H1 (cell line): ENCODE data around the gene ACAP3. TPM values are rescaled to one million over a fixed set of nuclear protein-coding genes. Genes with fewer than 3 reads are reported as not detected.

Experiments
- BCL11A ChIP-seq, 2 experiments: IDR thresholded peaks; one replicate each; pipeline ENCODE4 v1.6.1; 2011; ENCODE audit warnings: low read depth in 2 of 2, low read length in 2 of 2, mild to moderate bottlenecking in 2 of 2
- CREB1 ChIP-seq: IDR thresholded peaks from 2 replicates; pipeline ENCODE4 v1.6.1; 2012; ENCODE audit warnings: inconsistent platforms
- EP300 ChIP-seq, 2 experiments: IDR thresholded peaks; 1 replicate in 1 of 2; 2 replicates in 1 of 2; pipeline ENCODE4 v1.6.1; 2011 to 2012; ENCODE audit warnings: low read depth in 2 of 2, low read length in 2 of 2, mild to moderate bottlenecking in 2 of 2, borderline replicate concordance in 1 of 2, inconsistent platforms in 1 of 2, moderate library complexity in 1 of 2
- EZH2 ChIP-seq: fragments of 200-600 bp; sonication (generic); IDR thresholded peaks from 2 replicates; pipeline ENCODE4 v1.7.1; 2012; ENCODE audit warnings: low read depth, mild to moderate bottlenecking, moderate library complexity, low read length, inconsistent platforms; ENCODE audit not compliant: severe bottlenecking
- KDM1A ChIP-seq: fragments of 200-600, 300-600 bp; sonication (generic); IDR thresholded peaks from 2 replicates; pipeline ENCODE4 v1.7.1; 2016; ENCODE audit warnings: mild to moderate bottlenecking, low read length, borderline replicate concordance
- KDM4A ChIP-seq: IDR thresholded peaks from one replicate; pipeline ENCODE4 v1.7.1; 2012; ENCODE audit warnings: low read depth, mild to moderate bottlenecking, moderate library complexity, low read length, inconsistent platforms; ENCODE audit not compliant: severe bottlenecking
- NANOG ChIP-seq: IDR thresholded peaks from 2 replicates; pipeline ENCODE4 v1.6.1; 2011; ENCODE audit warnings: low read length, low read depth, mild to moderate bottlenecking, inconsistent platforms; ENCODE audit not compliant: insufficient read depth, poor library complexity, severe bottlenecking
- POLR2A ChIP-seq, 2 experiments: IDR thresholded peaks; 1 replicate in 1 of 2; 2 replicates in 1 of 2; pipeline ENCODE4 v1.6.1; 2011; ENCODE audit warnings: low read depth in 2 of 2, low read length in 2 of 2, mild to moderate bottlenecking in 2 of 2; ENCODE audit errors: control extremely low read depth in 1 of 2
- TCF12 ChIP-seq: IDR thresholded peaks from 2 replicates; pipeline ENCODE4 v1.6.1; 2011; ENCODE audit warnings: low read depth, mild to moderate bottlenecking, low read length
- polyA plus RNA-seq, 7 experiments: library from polyadenylated mRNA; depleted of rRNA in 3 of 7; stranded (reverse) in 5 of 7; unstranded in 2 of 7; fragments of >200 nt in 5 of 7; fragments of 200-250 nt in 2 of 7; gene quantifications; 1 replicate in 5 of 7; 2 replicates in 1 of 7; 4 replicates in 1 of 7; pipeline versions ENCODE4 v1.2.1 to v1.2.3, GENCODE V29; 2011 to 2013; ENCODE audit warnings: missing spikeins in 2 of 7, mixed read lengths in 2 of 7
- total RNA-seq: library from RNA; stranded (reverse); fragmentation: NEBNext Ultra II Directional; extraction: Animal tissue kit (Norgen Biotek cat#: 25700); gene quantifications from 2 replicates; pipeline ENCODE4 v1.2.1, GENCODE V29; 2021
- TF ChIP-seq, protein P1 (sequence below): fragments of 300-600 bp; sonication (generic); IDR thresholded peaks from 2 replicates; pipeline ENCODE4 v1.7.1; 2012; ENCODE audit warnings: low read length, moderate library complexity, mild to moderate bottlenecking, inconsistent platforms; ENCODE audit not compliant: insufficient replicate concordance
- TF ChIP-seq, protein P2 (sequence below): IDR thresholded peaks from 2 replicates; pipeline ENCODE4 v1.6.1; 2012; ENCODE audit warnings: inconsistent platforms

Gene ACAP3
- total and polyA plus RNA-seq, 2 of the 8 experiments (the other 6 are each of a cell fraction or from before 2014, with no cell fraction given), result 14.8 to 28.3 TPM

DNA sequence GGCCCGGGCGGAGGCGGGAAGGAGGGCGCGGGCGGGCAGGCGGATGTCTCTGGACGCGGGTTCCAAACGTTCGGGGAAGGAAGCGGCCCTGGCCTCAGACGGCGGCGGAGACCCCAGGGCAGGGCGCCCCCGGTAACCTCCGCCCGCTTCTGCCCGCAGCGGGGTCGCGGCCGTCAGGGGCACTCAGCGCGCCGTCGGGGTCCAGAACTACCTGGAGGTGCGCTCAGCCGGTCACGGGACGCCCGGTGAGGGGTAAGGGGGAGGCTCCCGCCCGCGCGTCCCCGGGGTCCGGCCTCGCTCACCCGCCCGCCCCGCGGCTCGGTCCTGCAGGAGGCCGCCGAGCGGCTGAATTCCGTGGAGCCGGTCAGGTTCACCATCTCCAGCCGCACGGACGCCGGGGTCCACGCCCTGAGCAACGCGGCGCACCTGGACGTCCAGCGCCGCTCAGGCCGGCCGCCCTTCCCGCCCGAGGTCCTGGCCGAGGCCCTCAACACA is 1.1 kb upstream of the ACAP3 start (continued):
- TF ChIP-seq, protein P1, sequence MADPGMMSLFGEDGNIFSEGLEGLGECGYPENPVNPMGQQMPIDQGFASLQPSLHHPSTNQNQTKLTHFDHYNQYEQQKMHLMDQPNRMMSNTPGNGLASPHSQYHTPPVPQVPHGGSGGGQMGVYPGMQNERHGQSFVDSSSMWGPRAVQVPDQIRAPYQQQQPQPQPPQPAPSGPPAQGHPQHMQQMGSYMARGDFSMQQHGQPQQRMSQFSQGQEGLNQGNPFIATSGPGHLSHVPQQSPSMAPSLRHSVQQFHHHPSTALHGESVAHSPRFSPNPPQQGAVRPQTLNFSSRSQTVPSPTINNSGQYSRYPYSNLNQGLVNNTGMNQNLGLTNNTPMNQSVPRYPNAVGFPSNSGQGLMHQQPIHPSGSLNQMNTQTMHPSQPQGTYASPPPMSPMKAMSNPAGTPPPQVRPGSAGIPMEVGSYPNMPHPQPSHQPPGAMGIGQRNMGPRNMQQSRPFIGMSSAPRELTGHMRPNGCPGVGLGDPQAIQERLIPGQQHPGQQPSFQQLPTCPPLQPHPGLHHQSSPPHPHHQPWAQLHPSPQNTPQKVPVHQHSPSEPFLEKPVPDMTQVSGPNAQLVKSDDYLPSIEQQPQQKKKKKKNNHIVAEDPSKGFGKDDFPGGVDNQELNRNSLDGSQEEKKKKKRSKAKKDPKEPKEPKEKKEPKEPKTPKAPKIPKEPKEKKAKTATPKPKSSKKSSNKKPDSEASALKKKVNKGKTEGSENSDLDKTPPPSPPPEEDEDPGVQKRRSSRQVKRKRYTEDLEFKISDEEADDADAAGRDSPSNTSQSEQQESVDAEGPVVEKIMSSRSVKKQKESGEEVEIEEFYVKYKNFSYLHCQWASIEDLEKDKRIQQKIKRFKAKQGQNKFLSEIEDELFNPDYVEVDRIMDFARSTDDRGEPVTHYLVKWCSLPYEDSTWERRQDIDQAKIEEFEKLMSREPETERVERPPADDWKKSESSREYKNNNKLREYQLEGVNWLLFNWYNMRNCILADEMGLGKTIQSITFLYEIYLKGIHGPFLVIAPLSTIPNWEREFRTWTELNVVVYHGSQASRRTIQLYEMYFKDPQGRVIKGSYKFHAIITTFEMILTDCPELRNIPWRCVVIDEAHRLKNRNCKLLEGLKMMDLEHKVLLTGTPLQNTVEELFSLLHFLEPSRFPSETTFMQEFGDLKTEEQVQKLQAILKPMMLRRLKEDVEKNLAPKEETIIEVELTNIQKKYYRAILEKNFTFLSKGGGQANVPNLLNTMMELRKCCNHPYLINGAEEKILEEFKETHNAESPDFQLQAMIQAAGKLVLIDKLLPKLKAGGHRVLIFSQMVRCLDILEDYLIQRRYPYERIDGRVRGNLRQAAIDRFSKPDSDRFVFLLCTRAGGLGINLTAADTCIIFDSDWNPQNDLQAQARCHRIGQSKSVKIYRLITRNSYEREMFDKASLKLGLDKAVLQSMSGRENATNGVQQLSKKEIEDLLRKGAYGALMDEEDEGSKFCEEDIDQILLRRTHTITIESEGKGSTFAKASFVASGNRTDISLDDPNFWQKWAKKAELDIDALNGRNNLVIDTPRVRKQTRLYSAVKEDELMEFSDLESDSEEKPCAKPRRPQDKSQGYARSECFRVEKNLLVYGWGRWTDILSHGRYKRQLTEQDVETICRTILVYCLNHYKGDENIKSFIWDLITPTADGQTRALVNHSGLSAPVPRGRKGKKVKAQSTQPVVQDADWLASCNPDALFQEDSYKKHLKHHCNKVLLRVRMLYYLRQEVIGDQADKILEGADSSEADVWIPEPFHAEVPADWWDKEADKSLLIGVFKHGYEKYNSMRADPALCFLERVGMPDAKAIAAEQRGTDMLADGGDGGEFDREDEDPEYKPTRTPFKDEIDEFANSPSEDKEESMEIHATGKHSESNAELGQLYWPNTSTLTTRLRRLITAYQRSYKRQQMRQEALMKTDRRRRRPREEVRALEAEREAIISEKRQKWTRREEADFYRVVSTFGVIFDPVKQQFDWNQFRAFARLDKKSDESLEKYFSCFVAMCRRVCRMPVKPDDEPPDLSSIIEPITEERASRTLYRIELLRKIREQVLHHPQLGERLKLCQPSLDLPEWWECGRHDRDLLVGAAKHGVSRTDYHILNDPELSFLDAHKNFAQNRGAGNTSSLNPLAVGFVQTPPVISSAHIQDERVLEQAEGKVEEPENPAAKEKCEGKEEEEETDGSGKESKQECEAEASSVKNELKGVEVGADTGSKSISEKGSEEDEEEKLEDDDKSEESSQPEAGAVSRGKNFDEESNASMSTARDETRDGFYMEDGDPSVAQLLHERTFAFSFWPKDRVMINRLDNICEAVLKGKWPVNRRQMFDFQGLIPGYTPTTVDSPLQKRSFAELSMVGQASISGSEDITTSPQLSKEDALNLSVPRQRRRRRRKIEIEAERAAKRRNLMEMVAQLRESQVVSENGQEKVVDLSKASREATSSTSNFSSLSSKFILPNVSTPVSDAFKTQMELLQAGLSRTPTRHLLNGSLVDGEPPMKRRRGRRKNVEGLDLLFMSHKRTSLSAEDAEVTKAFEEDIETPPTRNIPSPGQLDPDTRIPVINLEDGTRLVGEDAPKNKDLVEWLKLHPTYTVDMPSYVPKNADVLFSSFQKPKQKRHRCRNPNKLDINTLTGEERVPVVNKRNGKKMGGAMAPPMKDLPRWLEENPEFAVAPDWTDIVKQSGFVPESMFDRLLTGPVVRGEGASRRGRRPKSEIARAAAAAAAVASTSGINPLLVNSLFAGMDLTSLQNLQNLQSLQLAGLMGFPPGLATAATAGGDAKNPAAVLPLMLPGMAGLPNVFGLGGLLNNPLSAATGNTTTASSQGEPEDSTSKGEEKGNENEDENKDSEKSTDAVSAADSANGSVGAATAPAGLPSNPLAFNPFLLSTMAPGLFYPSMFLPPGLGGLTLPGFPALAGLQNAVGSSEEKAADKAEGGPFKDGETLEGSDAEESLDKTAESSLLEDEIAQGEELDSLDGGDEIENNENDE, result no peak
- no peak for TF ChIP-seq CREB1
- no peak for TF ChIP-seq POLR2A (IDR thresholded peaks at IDR 0.05; ENCODE audit: control extremely low read depth in 1 of 2, low read depth in 2 of 2, low read length in 2 of 2)
- TF ChIP-seq EP300 (IDR thresholded peaks at IDR 0.05; ENCODE audit: borderline replicate concordance in 1 of 2, low read depth in 2 of 2, low read length in 2 of 2), result no peak
- peak; percentile 6 for TF ChIP-seq KDM4A
- TF ChIP-seq, protein P2, sequence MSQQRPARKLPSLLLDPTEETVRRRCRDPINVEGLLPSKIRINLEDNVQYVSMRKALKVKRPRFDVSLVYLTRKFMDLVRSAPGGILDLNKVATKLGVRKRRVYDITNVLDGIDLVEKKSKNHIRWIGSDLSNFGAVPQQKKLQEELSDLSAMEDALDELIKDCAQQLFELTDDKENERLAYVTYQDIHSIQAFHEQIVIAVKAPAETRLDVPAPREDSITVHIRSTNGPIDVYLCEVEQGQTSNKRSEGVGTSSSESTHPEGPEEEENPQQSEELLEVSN, result peak; percentile 84
- TF ChIP-seq BCL11A (IDR thresholded peaks at IDR 0.05; ENCODE audit: low read depth in 2 of 2, low read length in 2 of 2), result no peak
- no peak for TF ChIP-seq KDM1A
- TF ChIP-seq NANOG, result no peak
- no peak for TF ChIP-seq EZH2
- TF ChIP-seq TCF12, result no peak
